Progenitor cell of endocrine pancreas (in vitro differentiated cells): ENCODE measurements around the gene TSNAXIP1. TPM values are rescaled to one million over a fixed set of nuclear protein-coding genes. Genes with fewer than 3 reads are reported as not detected.

Source experiments
- DNase-seq: peaks from one replicate; pipeline ENCODE4 v3.0.0; 2021; ENCODE audit warnings: low spot score; ENCODE audit not compliant: unreplicated experiment
- H3K27ac Mint-ChIP-seq: 2 replicates; pipeline ENCODE4 v1.8.0; 2021; ENCODE audit warnings: mild to moderate bottlenecking, moderate library complexity, mixed read lengths
- H3K27me3 Mint-ChIP-seq: 2 replicates; pipeline ENCODE4 v1.8.0; 2021; ENCODE audit warnings: mixed read lengths
- H3K36me3 Mint-ChIP-seq: 2 replicates; pipeline ENCODE4 v1.8.0; 2022; ENCODE audit warnings: mixed read lengths; ENCODE audit not compliant: insufficient read depth
- H3K4me1 Mint-ChIP-seq: 2 replicates; pipeline ENCODE4 v1.8.0; 2021; ENCODE audit warnings: low read depth, mixed read lengths
- H3K4me3 Mint-ChIP-seq: 2 replicates; pipeline ENCODE4 v1.8.0; 2021; ENCODE audit warnings: low read depth, mild to moderate bottlenecking, moderate library complexity, mixed read lengths
- H3K9me3 Mint-ChIP-seq: 2 replicates; pipeline ENCODE4 v1.8.0; 2021; ENCODE audit warnings: low read depth, mixed read lengths
- CTCF ChIP-seq: fragments of 200-600 bp; sonication (generic); IDR thresholded peaks from one replicate; pipeline ENCODE4 v1.5.0; 2021; ENCODE audit warnings: antibody characterized with exemption, mild to moderate bottlenecking; ENCODE audit not compliant: unreplicated experiment
- total RNA-seq: library from RNA; stranded (reverse); gene quantifications from 2 replicates; pipeline ENCODE4 v1.2.1, GENCODE V29; 2021

TSNAXIP1 gene
- total RNA-seq, 1 donor from 2014 or later = 14.5 TPM

DNA sequence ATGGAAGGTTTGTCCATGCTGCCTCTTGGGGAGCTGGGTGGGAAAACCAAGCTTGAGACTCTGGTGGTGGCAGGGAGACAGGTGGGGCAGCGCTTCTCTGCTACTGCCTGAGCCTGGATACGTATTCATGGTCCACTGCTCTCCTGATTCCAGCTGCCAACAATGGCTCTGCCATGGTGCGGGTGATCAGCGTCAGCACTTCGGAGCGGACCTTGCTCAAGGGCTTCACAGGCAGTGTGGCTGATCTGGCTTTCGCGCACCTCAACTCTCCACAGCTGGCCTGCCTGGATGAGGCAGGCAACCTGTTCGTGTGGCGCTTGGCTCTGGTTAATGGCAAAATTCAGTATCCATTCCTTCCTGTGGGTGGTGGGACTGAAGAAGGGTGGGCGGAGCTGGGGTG is 70.4 kb downstream of the TSNAXIP1 start:
- H3K4me3 Mint-ChIP-seq = no peak overlapping the region
- H3K36me3 Mint-ChIP-seq = peaks cover 9% of the 10 kb centered on the region
- H3K27me3 Mint-ChIP-seq = no peaks in the 10 kb centered on the region
- H3K9me3 Mint-ChIP-seq = no peaks in the 10 kb centered on the region
- no peak for DNase-seq
- no peak for TF ChIP-seq CTCF
- H3K27ac Mint-ChIP-seq = no peak overlapping the region
- peaks cover 23% of the 10 kb centered on the region for H3K4me1 Mint-ChIP-seq

Other genes with a start within 250 kb of the TSNAXIP1 start
- gene CTCF, start 244.4 kb upstream of the TSNAXIP1 start, total RNA-seq = 67.8 and 69.8 TPM in 2 replicates
- 11.8 and 14.2 TPM in 2 replicates for gene CARMIL2, start 161.7 kb upstream of the TSNAXIP1 start, total RNA-seq
- gene ACD, start 146.6 kb upstream of the TSNAXIP1 start, total RNA-seq = 32.7 and 34.7 TPM in 2 replicates
- gene PARD6A, start 145.9 kb upstream of the TSNAXIP1 start, total RNA-seq = 5.6 and 6.4 TPM in 2 replicates
- 25.1 and 26.1 TPM in 2 replicates for gene ENKD1, start 140.1 kb upstream of the TSNAXIP1 start, total RNA-seq
- gene C16orf86, start 140.1 kb upstream of the TSNAXIP1 start, total RNA-seq = 2.5 and 2.6 TPM in 2 replicates
- gene GFOD2, start 87.6 kb upstream of the TSNAXIP1 start, total RNA-seq = 38.8 and 40.7 TPM in 2 replicates
- gene RANBP10, start 329 bp upstream of the TSNAXIP1 start, total RNA-seq = 33.5 and 34.1 TPM in 2 replicates
- 28.6 and 32.0 TPM in 2 replicates for gene THAP11, start 35.4 kb downstream of the TSNAXIP1 start, total RNA-seq
- 167 and 177 TPM in 2 replicates for gene NUTF2, start 40.0 kb downstream of the TSNAXIP1 start, total RNA-seq
- gene CENPT, start 40.8 kb downstream of the TSNAXIP1 start, total RNA-seq = 76.2 and 80.6 TPM in 2 replicates
- 96.8 and 110 TPM in 2 replicates for gene EDC4, start 66.2 kb downstream of the TSNAXIP1 start, total RNA-seq
- gene NRN1L, start 78.0 kb downstream of the TSNAXIP1 start, total RNA-seq = not detected in 2 replicates
- gene PSKH1, start 86.4 kb downstream of the TSNAXIP1 start, total RNA-seq = 42.8 and 45.0 TPM in 2 replicates
- 0.57 and 2.2 TPM in 2 replicates for gene CTRL, start 125.0 kb downstream of the TSNAXIP1 start, total RNA-seq
- 9.8 and 10.6 TPM in 2 replicates for gene PSMB10, start 130.0 kb downstream of the TSNAXIP1 start, total RNA-seq
- 31.9 and 32.1 TPM in 2 replicates for gene LCAT, start 137.2 kb downstream of the TSNAXIP1 start, total RNA-seq
- 74.3 and 75.6 TPM in 2 replicates for gene SLC12A4, start 161.7 kb downstream of the TSNAXIP1 start, total RNA-seq
- not detected in 2 replicates for gene DPEP3, start 173.6 kb downstream of the TSNAXIP1 start, total RNA-seq
- not detected in 2 replicates for gene DPEP2, start 192.6 kb downstream of the TSNAXIP1 start, total RNA-seq
- gene DPEP2NB, start 209.0 kb downstream of the TSNAXIP1 start, total RNA-seq = not detected in 2 replicates
- gene DDX28, start 216.3 kb downstream of the TSNAXIP1 start, total RNA-seq = 9.5 and 10.4 TPM in 2 replicates
- gene DUS2, start 216.4 kb downstream of the TSNAXIP1 start, total RNA-seq = 18.8 and 21.2 TPM in 2 replicates